Trophoblast cell (in vitro differentiated cells and primary cell): ENCODE data around the gene MARCO.

Experiments used
- DNase-seq, 2 donors: peaks; one replicate each; pipeline ENCODE4 v3.0.0-alpha.2; 2016
- H2AFZ ChIP-seq: 2 replicates; pipeline ENCODE4 v1.6.1; 2013; ENCODE audit warnings: low read length, moderate library complexity, mild to moderate bottlenecking; ENCODE audit not compliant: insufficient read depth, poor library complexity
- H2AK5ac ChIP-seq: 2 replicates; pipeline ENCODE4 v1.6.1; 2013; ENCODE audit warnings: mild to moderate bottlenecking, low read length
- H2BK120ac ChIP-seq: 2 replicates; pipeline ENCODE4 v1.6.1; 2013; ENCODE audit warnings: low read length, mild to moderate bottlenecking, moderate library complexity; ENCODE audit not compliant: insufficient read depth, poor library complexity
- H2BK12ac ChIP-seq: 2 replicates; pipeline ENCODE4 v1.6.1; 2013; ENCODE audit warnings: mild to moderate bottlenecking, low read length, moderate library complexity
- H2BK5ac ChIP-seq: 2 replicates; pipeline ENCODE4 v1.6.1; 2013; ENCODE audit warnings: low read length, low read depth, moderate library complexity, mild to moderate bottlenecking; ENCODE audit not compliant: poor library complexity
- H3K14ac ChIP-seq: 2 replicates; pipeline ENCODE4 v1.6.1; 2013; ENCODE audit warnings: mild to moderate bottlenecking, low read length
- H3K18ac ChIP-seq: 2 replicates; pipeline ENCODE4 v1.6.1; 2013; ENCODE audit warnings: mild to moderate bottlenecking, low read length
- H3K23ac ChIP-seq: 2 replicates; pipeline ENCODE4 v1.6.1; 2013; ENCODE audit warnings: low read length
- H3K27ac ChIP-seq: 2 replicates; pipeline ENCODE4 v1.5.1; 2013; ENCODE audit warnings: low read depth, mild to moderate bottlenecking, inconsistent platforms, low read length, moderate library complexity
- H3K27me3 ChIP-seq: 2 replicates; pipeline ENCODE4 v1.6.1; 2013; ENCODE audit warnings: inconsistent platforms, mild to moderate bottlenecking, low read length, moderate library complexity; ENCODE audit not compliant: insufficient read depth
- H3K36me3 ChIP-seq, 2 experiments: 1 replicate in 1 of 2; 2 replicates in 1 of 2; pipeline ENCODE4 v1.6.1; 2013; ENCODE audit warnings: low read length in 2 of 2, mild to moderate bottlenecking in 2 of 2, moderate library complexity in 1 of 2; ENCODE audit not compliant: insufficient read depth in 2 of 2, control insufficient read depth in 1 of 2
- H3K4ac ChIP-seq: 2 replicates; pipeline ENCODE4 v1.6.1; 2013; ENCODE audit warnings: low read depth, mild to moderate bottlenecking, low read length, moderate library complexity
- H3K4me1 ChIP-seq, 2 experiments: 1 replicate in 1 of 2; 2 replicates in 1 of 2; pipeline ENCODE4 v1.6.1; 2013; ENCODE audit warnings: low read length in 2 of 2, mild to moderate bottlenecking in 2 of 2, moderate library complexity in 1 of 2; ENCODE audit not compliant: insufficient read depth in 2 of 2, control insufficient read depth in 1 of 2
- H3K4me2 ChIP-seq: 2 replicates; pipeline ENCODE4 v1.6.1; 2013; ENCODE audit warnings: inconsistent platforms, mild to moderate bottlenecking, low read length, moderate library complexity
- H3K4me3 ChIP-seq: 2 replicates; pipeline ENCODE4 v1.5.1; 2013; ENCODE audit warnings: mild to moderate bottlenecking, low read depth, low read length, inconsistent platforms
- H3K79me1 ChIP-seq: one replicate; pipeline ENCODE4 v1.6.1; 2013; ENCODE audit warnings: low read length
- H3K79me2 ChIP-seq: 2 replicates; pipeline ENCODE4 v1.6.1; 2013; ENCODE audit warnings: low read length, mild to moderate bottlenecking; ENCODE audit not compliant: control insufficient read depth, insufficient read depth, poor library complexity
- H3K9ac ChIP-seq: 2 replicates; pipeline ENCODE4 v1.6.1; 2013; ENCODE audit warnings: mild to moderate bottlenecking, low read length
- H3K9me3 ChIP-seq: 2 replicates; pipeline ENCODE4 v1.6.1; 2013; ENCODE audit warnings: low read depth, mild to moderate bottlenecking, control low read depth, inconsistent platforms, low read length; ENCODE audit not compliant: insufficient read depth
- H4K12ac ChIP-seq: 2 replicates; pipeline ENCODE4 v1.6.1; 2013; ENCODE audit warnings: low read depth, mild to moderate bottlenecking, low read length, moderate library complexity
- H4K8ac ChIP-seq: 2 replicates; pipeline ENCODE4 v1.6.1; 2013; ENCODE audit warnings: low read depth, mild to moderate bottlenecking, low read length, moderate library complexity
- H4K91ac ChIP-seq: one replicate; pipeline ENCODE4 v1.6.1; 2013; ENCODE audit warnings: low read depth, mild to moderate bottlenecking, low read length, moderate library complexity
- WGBS: extraction: QIAGEN DNeasy Blood & Tissue Kit; methylation state at CpG from one replicate; pipeline ENCODE4 v1.1.7; 2013; ENCODE audit warnings: missing lambda C conversion rate; ENCODE audit not compliant: insufficient read length, insufficient coverage; ENCODE audit errors: extremely low coverage; 5-methylcytosine and 5-hydroxymethylcytosine counted together

Gene MARCO

GRCh38 chr2:118975133-118975532, 33.1 kb downstream of the MARCO start:
- Histone ChIP-seq H3K9me3 (peaks cover 6% of the 10 kb centered on the region), H2AK5ac (no peak overlapping the region), H3K4me3 (no peak overlapping the region), H4K91ac (no peak overlapping the region), H3K18ac (no peak overlapping the region), H3K27me3 (no peaks in the 10 kb centered on the region), H3K79me2 (no peaks in the 10 kb centered on the region), H4K8ac (no peak overlapping the region), H3K23ac (no peak overlapping the region), H2BK12ac (no peak overlapping the region), H3K9ac (no peak overlapping the region), H3K27ac (no peak overlapping the region), H3K36me3 (no peaks in the 10 kb centered on the region), H4K12ac (no peak overlapping the region), H2BK5ac (no peak overlapping the region), H3K79me1 (no peaks in the 10 kb centered on the region), H2AFZ (no peak overlapping the region), H3K4ac (no peak overlapping the region), H2BK120ac (no peak overlapping the region), H3K4me2 (no peak overlapping the region), H3K14ac (no peak overlapping the region), H3K4me1 (peaks cover 8 to 9% of the 10 kb centered on the region in 2 experiments)
- no CpG with 5 or more reads among the region's 5 CpGs for WGBS
- DNase-seq = no peak

GRCh38 chr2:118978064-118978463, 36.1 kb downstream of the MARCO start:
- H2BK120ac ChIP-seq = no peak overlapping the region
- WGBS = no CpG with 5 or more reads among the region's 2 CpGs
- no peak overlapping the region for H4K91ac ChIP-seq
- H3K9ac ChIP-seq = no peak overlapping the region
- no peak overlapping the region for H4K12ac ChIP-seq
- H2AK5ac ChIP-seq = no peak overlapping the region
- H4K8ac ChIP-seq = no peak overlapping the region
- H3K27ac ChIP-seq = no peak overlapping the region
- no peak overlapping the region for H3K18ac ChIP-seq
- H3K4me2 ChIP-seq = no peak overlapping the region
- H2BK5ac ChIP-seq = no peak overlapping the region
- no peaks in the 10 kb centered on the region for H3K36me3 ChIP-seq
- no peaks in the 10 kb centered on the region for H3K79me2 ChIP-seq
- no peak overlapping the region for H3K14ac ChIP-seq
- no peak overlapping the region for H3K23ac ChIP-seq
- no peak overlapping the region for H2BK12ac ChIP-seq
- H2AFZ ChIP-seq = no peak overlapping the region
- H3K27me3 ChIP-seq = no peaks in the 10 kb centered on the region
- no peak overlapping the region for H3K4me3 ChIP-seq
- DNase-seq = no peak
- H3K4me1 ChIP-seq = no peaks in the 10 kb centered on the region
- H3K79me1 ChIP-seq = no peaks in the 10 kb centered on the region
- H3K9me3 ChIP-seq = peaks cover 6% of the 10 kb centered on the region
- no peak overlapping the region for H3K4ac ChIP-seq

GRCh38 chr2:118979152-118979861, 37.3 kb downstream of the MARCO start:
- H3K9me3 ChIP-seq = peaks cover 6% of the 10 kb centered on the region
- no peak overlapping the region for H3K4ac ChIP-seq

GRCh38 chr2:118980022-118980421, 38.0 kb downstream of the MARCO start:
- Histone ChIP-seq H3K36me3 (no peaks in the 10 kb centered on the region), H3K14ac (no peak overlapping the region), H2AFZ (no peak overlapping the region), H2BK12ac (no peak overlapping the region), H3K79me1 (no peaks in the 10 kb centered on the region), H2BK5ac (no peak overlapping the region), H4K8ac (no peak overlapping the region), H3K27ac (no peak overlapping the region), H3K9me3 (peaks cover 6% of the 10 kb centered on the region), H4K12ac (no peak overlapping the region), H3K18ac (no peak overlapping the region), H2AK5ac (no peak overlapping the region), H3K27me3 (no peaks in the 10 kb centered on the region), H3K23ac (no peak overlapping the region), H3K4ac (no peak overlapping the region), H3K4me1 (no peaks in the 10 kb centered on the region), H2BK120ac (no peak overlapping the region), H3K79me2 (no peaks in the 10 kb centered on the region), H3K4me3 (no peak overlapping the region), H3K4me2 (no peak overlapping the region), H4K91ac (no peak overlapping the region), H3K9ac (no peak overlapping the region)
- no peak for DNase-seq
- no CpG with 5 or more reads among the region's 4 CpGs for WGBS

More at GRCh38 chr2:118979152-118979861, 37.3 kb downstream of the MARCO start:
- Histone ChIP-seq H3K4me2 (no peak overlapping the region), H3K18ac (no peak overlapping the region), H3K23ac (no peak overlapping the region), H3K9ac (no peak overlapping the region), H2AFZ (no peak overlapping the region), H4K91ac (no peak overlapping the region), H3K14ac (no peak overlapping the region), H3K4me1 (no peaks in the 10 kb centered on the region), H4K8ac (no peak overlapping the region), H2BK120ac (no peak overlapping the region), H2AK5ac (no peak overlapping the region), H4K12ac (no peak overlapping the region), H3K27me3 (no peaks in the 10 kb centered on the region), H2BK5ac (no peak overlapping the region), H2BK12ac (no peak overlapping the region), H3K36me3 (no peaks in the 10 kb centered on the region), H3K4me3 (no peak overlapping the region), H3K79me2 (no peaks in the 10 kb centered on the region), H3K27ac (no peak overlapping the region), H3K79me1 (no peaks in the 10 kb centered on the region)
- no CpG with 5 or more reads among the region's 5 CpGs for WGBS
- DNase-seq = no peak
